Panc1 (cell line): ENCODE measurements around the gene MRLN. TPM values are rescaled to one million over a fixed set of nuclear protein-coding genes. Genes with fewer than 3 reads are reported as not detected.
"Not testable (repeated sequence)": the region's sequence is repeated elsewhere in the genome, so short reads cannot be mapped to it uniquely, and the experiment has no call there.

Experiments used
- ATAC-seq: fragments of 200-7000 bp; cut with Tn5 transposase; 2 replicates; pipeline ENCODE4 v1.9.1; 2020; ENCODE audit warnings: mild to moderate bottlenecking, moderate library complexity
- BruUV-seq: library from RNA; stranded (reverse); fragments of 400-500 nt; replicated peaks from 2 replicates; lab custom pipeline; 2021; lab: Mats Ljungman, UMichigan
- CTCF ChIA-PET: fragments of 300-600 bp; sonication (Branson Sonifier 250); formaldehyde crosslinking; loops from one replicate; lab custom pipeline; 2022; ENCODE audit warnings: antibody characterized with exemption; lab: Charles Lee
- POLR2A ChIA-PET: fragments of 300-600 bp; sonication (Branson Sonifier 250); formaldehyde crosslinking; loops from one replicate; lab custom pipeline; 2022; ENCODE audit warnings: antibody characterized with exemption; lab: Charles Lee
- DNase-seq: peaks from one replicate; pipeline ENCODE4 v3.0.0-alpha.2; 2010; ENCODE audit warnings: low read depth, low spot score
- H3K27ac ChIP-seq: 2 replicates; pipeline ENCODE4 v1.5.1; 2011; ENCODE audit warnings: mild to moderate bottlenecking, low read length, inconsistent platforms
- H3K27me3 ChIP-seq: fragments of 200-500 bp; sonication (Bioruptor generic); 2 replicates; pipeline ENCODE4 v1.6.0; 2014; ENCODE audit warnings: low read length, inconsistent platforms; ENCODE audit not compliant: control insufficient read depth, insufficient read depth
- H3K36me3 ChIP-seq: fragments of 200-500 bp; sonication (Bioruptor generic); 2 replicates; pipeline ENCODE4 v1.5.1; 2014; ENCODE audit warnings: inconsistent platforms, mild to moderate bottlenecking, low read length, moderate library complexity; ENCODE audit not compliant: control insufficient read depth, insufficient read depth
- H3K4me1 ChIP-seq: 2 replicates; pipeline ENCODE4 v1.5.1; 2011; ENCODE audit warnings: inconsistent platforms, mild to moderate bottlenecking, low read length, moderate library complexity; ENCODE audit not compliant: control insufficient read depth, insufficient read depth
- H3K4me3 ChIP-seq, 2 experiments: 2 replicates each; pipeline ENCODE4 v1.5.1; 2011 to 2012; ENCODE audit warnings: low read depth in 2 of 2, low read length in 2 of 2, mild to moderate bottlenecking in 2 of 2, inconsistent platforms in 1 of 2, moderate library complexity in 1 of 2
- H3K9me3 ChIP-seq: fragments of 200-500 bp; sonication (Bioruptor generic); 2 replicates; pipeline ENCODE4 v1.5.1; 2014; ENCODE audit warnings: low read depth, mild to moderate bottlenecking, inconsistent platforms, low read length, moderate library complexity; ENCODE audit not compliant: control insufficient read depth, insufficient read depth
- POLR2AphosphoS5 ChIP-seq: IDR thresholded peaks from 2 replicates; pipeline ENCODE4 v1.6.1; 2012; ENCODE audit warnings: mild to moderate bottlenecking, low read depth, low read length, moderate library complexity
- SIN3A ChIP-seq: IDR thresholded peaks from 2 replicates; pipeline ENCODE4 v1.6.1; 2012; ENCODE audit warnings: low read depth, mild to moderate bottlenecking, low read length, moderate library complexity, borderline replicate concordance; ENCODE audit not compliant: insufficient read depth
- TCF7L2 ChIP-seq: IDR thresholded peaks from 2 replicates; pipeline ENCODE4 v1.6.1; 2011; ENCODE audit warnings: mild to moderate bottlenecking, low read depth, low read length, inconsistent platforms
- in situ Hi-C: cut with HindIII; loops from 2 replicates; pipeline ENCODE4 v1.10.0; 2016; ENCODE audit warnings: low sequenced_read_pairs, low pct_unique_long_range_greater_than_20kb
- intact Hi-C: fragments of 100-400 bp; cut with micrococcal nuclease; formaldehyde crosslinking; loops from one replicate; pipeline ENCODE4 v1.10.0; 2022; ENCODE audit not compliant: unreplicated experiment
- total RNA-seq: library from RNA; stranded (reverse); gene quantifications from one replicate; pipeline ENCODE4 v1.2.1, GENCODE V29; 2021; ENCODE audit not compliant: unreplicated experiment
- TF ChIP-seq, protein P1 (sequence below): fragments of 450-650 bp; IDR thresholded peaks from 2 replicates; pipeline ENCODE4 v1.5.1; 2017; ENCODE audit warnings: mild to moderate bottlenecking
- TF ChIP-seq, protein P2 (sequence below), 2 experiments: IDR thresholded peaks; 2 replicates each; pipeline ENCODE4 v1.6.1; 2011 to 2012; ENCODE audit warnings: low read depth in 2 of 2, control low read depth in 1 of 2, low read length in 1 of 2, mild to moderate bottlenecking in 1 of 2, moderate library complexity in 1 of 2; ENCODE audit not compliant: insufficient read depth in 1 of 2

MRLN gene
- total RNA-seq, 1 experiment from 2014 or later: not detected

DNA sequence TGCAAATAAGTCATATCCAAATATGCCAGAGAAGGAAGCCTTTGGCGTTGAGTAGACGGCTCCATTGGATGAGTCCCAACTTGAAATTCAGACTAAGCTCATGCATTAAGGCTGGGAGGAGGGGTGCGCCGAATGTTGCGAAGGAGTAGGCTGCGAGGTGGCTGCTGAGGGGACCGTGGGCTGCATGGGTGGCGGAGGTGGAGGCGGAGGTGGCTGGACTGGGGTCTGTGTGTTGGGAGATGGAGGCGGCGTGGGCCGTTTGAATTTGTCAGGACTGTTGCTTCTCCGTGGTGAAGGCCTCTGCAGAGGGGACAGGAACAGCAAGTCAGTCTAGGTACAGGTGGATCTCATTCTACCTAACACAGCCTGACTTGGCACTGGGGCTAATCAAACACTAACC lies 39.6 kb upstream of the MRLN start:
- no TSS peak for BruUV-seq
- Histone ChIP-seq H3K36me3 (peaks cover 15% of the 10 kb centered on the region), H3K9me3 (no peaks in the 10 kb centered on the region), H3K27ac (no peak overlapping the region), H3K4me1 (no peaks in the 10 kb centered on the region), H3K27me3 (no peaks in the 10 kb centered on the region), H3K4me3 (no peak overlapping the region)
- in situ Hi-C loops: no loop called here
- intact Hi-C loops: no loop called here
- TF ChIP-seq TCF7L2 (no peak), POLR2AphosphoS5 (no peak), SIN3A (no peak)
- TF ChIP-seq, protein P1, sequence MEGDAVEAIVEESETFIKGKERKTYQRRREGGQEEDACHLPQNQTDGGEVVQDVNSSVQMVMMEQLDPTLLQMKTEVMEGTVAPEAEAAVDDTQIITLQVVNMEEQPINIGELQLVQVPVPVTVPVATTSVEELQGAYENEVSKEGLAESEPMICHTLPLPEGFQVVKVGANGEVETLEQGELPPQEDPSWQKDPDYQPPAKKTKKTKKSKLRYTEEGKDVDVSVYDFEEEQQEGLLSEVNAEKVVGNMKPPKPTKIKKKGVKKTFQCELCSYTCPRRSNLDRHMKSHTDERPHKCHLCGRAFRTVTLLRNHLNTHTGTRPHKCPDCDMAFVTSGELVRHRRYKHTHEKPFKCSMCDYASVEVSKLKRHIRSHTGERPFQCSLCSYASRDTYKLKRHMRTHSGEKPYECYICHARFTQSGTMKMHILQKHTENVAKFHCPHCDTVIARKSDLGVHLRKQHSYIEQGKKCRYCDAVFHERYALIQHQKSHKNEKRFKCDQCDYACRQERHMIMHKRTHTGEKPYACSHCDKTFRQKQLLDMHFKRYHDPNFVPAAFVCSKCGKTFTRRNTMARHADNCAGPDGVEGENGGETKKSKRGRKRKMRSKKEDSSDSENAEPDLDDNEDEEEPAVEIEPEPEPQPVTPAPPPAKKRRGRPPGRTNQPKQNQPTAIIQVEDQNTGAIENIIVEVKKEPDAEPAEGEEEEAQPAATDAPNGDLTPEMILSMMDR: no peak
- TF ChIP-seq, protein P2, sequence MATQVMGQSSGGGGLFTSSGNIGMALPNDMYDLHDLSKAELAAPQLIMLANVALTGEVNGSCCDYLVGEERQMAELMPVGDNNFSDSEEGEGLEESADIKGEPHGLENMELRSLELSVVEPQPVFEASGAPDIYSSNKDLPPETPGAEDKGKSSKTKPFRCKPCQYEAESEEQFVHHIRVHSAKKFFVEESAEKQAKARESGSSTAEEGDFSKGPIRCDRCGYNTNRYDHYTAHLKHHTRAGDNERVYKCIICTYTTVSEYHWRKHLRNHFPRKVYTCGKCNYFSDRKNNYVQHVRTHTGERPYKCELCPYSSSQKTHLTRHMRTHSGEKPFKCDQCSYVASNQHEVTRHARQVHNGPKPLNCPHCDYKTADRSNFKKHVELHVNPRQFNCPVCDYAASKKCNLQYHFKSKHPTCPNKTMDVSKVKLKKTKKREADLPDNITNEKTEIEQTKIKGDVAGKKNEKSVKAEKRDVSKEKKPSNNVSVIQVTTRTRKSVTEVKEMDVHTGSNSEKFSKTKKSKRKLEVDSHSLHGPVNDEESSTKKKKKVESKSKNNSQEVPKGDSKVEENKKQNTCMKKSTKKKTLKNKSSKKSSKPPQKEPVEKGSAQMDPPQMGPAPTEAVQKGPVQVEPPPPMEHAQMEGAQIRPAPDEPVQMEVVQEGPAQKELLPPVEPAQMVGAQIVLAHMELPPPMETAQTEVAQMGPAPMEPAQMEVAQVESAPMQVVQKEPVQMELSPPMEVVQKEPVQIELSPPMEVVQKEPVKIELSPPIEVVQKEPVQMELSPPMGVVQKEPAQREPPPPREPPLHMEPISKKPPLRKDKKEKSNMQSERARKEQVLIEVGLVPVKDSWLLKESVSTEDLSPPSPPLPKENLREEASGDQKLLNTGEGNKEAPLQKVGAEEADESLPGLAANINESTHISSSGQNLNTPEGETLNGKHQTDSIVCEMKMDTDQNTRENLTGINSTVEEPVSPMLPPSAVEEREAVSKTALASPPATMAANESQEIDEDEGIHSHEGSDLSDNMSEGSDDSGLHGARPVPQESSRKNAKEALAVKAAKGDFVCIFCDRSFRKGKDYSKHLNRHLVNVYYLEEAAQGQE (IDR thresholded peaks at IDR 0.05; ENCODE audit: insufficient read depth in 1 of 2, low read depth in 2 of 2, low read length in 1 of 2): no peak
- DNase-seq (no peak), ATAC-seq (no peak)
- ChIA-PET CTCF (no interaction called here), POLR2A (no interaction called here)

DNA sequence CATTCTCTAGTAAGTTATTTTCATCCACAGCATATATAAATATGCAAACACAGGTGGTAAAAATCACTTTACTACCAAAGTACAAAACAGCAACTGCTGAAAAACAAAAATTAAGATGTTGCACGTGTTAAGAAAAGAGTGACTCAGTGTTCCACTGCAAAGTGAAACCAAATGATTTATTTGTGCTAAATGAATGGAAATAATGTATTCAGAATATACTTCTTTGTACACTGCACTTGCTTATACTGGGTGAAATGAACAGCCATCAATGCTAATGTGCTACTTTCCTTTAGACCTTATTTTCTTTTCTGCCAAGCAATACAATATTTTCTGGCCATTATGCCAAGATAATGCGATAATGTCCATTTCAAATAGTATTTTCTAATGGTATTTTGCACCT lies 38.3 kb upstream of the MRLN start:
- no peaks in the 10 kb centered on the region for H3K4me1 ChIP-seq
- no peak for TF ChIP-seq TCF7L2
- TF ChIP-seq SIN3A: no peak
- no peak for TF ChIP-seq POLR2AphosphoS5
- TF ChIP-seq, protein P2 (IDR thresholded peaks at IDR 0.05; ENCODE audit: insufficient read depth in 1 of 2, low read depth in 2 of 2, low read length in 1 of 2): no peak
- H3K36me3 ChIP-seq: peaks cover 15% of the 10 kb centered on the region
- ChIA-PET CTCF (no interaction called here), POLR2A (no interaction called here)
- H3K9me3 ChIP-seq: no peaks in the 10 kb centered on the region
- no peak overlapping the region for H3K4me3 ChIP-seq
- in situ Hi-C loops (no loop called here), intact Hi-C loops (no loop called here)
- ATAC-seq (no peak), DNase-seq (no peak)
- BruUV-seq: no TSS peak
- H3K27me3 ChIP-seq: no peaks in the 10 kb centered on the region
- no peak overlapping the region for H3K27ac ChIP-seq

DNA sequence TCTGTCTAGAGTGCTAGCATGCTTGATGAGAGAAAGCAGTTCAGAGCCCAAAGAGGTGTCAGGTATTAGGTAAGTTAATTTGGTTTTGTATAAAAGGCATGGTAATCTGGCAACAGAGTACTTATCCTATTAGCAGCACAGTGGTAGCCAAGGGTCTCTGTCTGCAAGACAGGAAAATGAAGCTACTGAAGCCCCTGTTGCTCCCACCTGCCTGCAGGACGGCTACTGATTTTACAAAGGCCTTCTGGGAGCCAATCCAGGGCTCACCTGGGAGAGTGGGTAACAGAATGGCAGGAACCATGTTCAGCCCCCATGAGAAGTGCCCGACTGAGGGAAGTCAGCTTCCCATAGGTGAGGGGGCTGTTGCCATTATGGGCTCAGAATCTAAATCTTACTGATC lies 36.8 kb upstream of the MRLN start:
- peaks cover 15% of the 10 kb centered on the region for H3K36me3 ChIP-seq
- in situ Hi-C loops, H3K27ac ChIP-seq, H3K4me3 ChIP-seq, BruUV-seq, DNase-seq, H3K27me3 ChIP-seq, CTCF ChIA-PET, H3K9me3 ChIP-seq, H3K4me1 ChIP-seq, ATAC-seq, intact Hi-C loops, POLR2A ChIA-PET: not testable (repeated sequence)

DNA sequence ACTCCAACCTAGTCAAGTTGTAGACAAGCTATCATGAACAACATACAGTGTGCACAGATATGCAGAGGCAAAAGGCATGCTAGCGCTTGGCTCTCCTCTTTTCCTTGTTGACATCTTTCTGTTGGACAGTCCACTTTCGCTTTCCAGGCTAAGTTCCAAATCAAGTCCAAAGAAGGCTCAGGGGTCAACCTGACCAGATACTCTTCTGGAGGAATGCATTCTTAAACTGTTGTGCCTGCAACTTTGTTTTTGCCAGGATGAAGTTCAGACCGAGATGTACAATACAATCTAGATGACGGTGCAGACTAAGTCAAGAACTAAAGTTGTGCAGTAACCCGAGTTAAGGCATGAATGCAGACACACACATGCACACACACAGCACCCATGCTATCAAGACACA lies 35.7 kb upstream of the MRLN start:
- BruUV-seq, CTCF ChIA-PET, intact Hi-C loops, POLR2A ChIA-PET, H3K9me3 ChIP-seq, in situ Hi-C loops, H3K27ac ChIP-seq, H3K4me1 ChIP-seq, ATAC-seq, H3K4me3 ChIP-seq, H3K27me3 ChIP-seq, DNase-seq: not testable (repeated sequence)
- peaks cover 15% of the 10 kb centered on the region for H3K36me3 ChIP-seq
